Naive thymus-derived CD4-positive, alpha-beta T cell (primary cell): ENCODE results near the gene CLDN9. TPM values are rescaled to one million over a fixed set of nuclear protein-coding genes. Genes with fewer than 3 reads are reported as not detected.

ENCODE experiments used
- ATAC-seq: fragments of 150-1000 bp; cut with Tn5 transposase; 2 replicates; pipeline ENCODE4 v1.10.0; 2021; ENCODE audit warnings: mild to moderate bottlenecking, moderate library complexity
- CTCF ChIA-PET: fragments of 350-600 bp; sonication (Branson Sonifier 250); formaldehyde crosslinking; loops from one replicate; lab custom pipeline; 2021; ENCODE audit warnings: antibody characterized with exemption; lab: Charles Lee
- POLR2A ChIA-PET: fragments of 350-600 bp; sonication (Branson Sonifier 250); formaldehyde crosslinking; loops from one replicate; lab custom pipeline; 2021; ENCODE audit warnings: antibody characterized with exemption, inconsistent platforms; lab: Charles Lee
- DNase-seq, 9 donors: peaks; one replicate each; pipeline versions ENCODE4 v3.0.0 to v3.0.0-alpha.2; 2020 to 2022; ENCODE audit warnings: mixed read lengths in 1 of 9
- H3K27ac ChIP-seq: one replicate; pipeline ENCODE4 v1.7.0; 2013; ENCODE audit warnings: mild to moderate bottlenecking, low read depth, low read length, moderate library complexity
- H3K27me3 ChIP-seq, 2 donors: one replicate each; pipeline ENCODE4 v1.7.0; 2013; ENCODE audit warnings: low read length in 2 of 2, mild to moderate bottlenecking in 2 of 2, moderate library complexity in 2 of 2; ENCODE audit not compliant: control insufficient read depth in 2 of 2, insufficient read depth in 2 of 2
- H3K36me3 ChIP-seq, 3 experiments: 1 replicate in 2 of 3; 2 replicates in 1 of 3; pipeline ENCODE4 v1.7.0; 2013; ENCODE audit warnings: low read length in 3 of 3, mild to moderate bottlenecking in 3 of 3, moderate library complexity in 1 of 3; ENCODE audit not compliant: insufficient read depth in 3 of 3, control insufficient read depth in 2 of 3
- H3K4me1 ChIP-seq, 2 donors: one replicate each; pipeline ENCODE4 v1.7.0; 2013; ENCODE audit warnings: low read length in 2 of 2, mild to moderate bottlenecking in 2 of 2, moderate library complexity in 1 of 2; ENCODE audit not compliant: control insufficient read depth in 2 of 2, insufficient read depth in 2 of 2
- H3K4me3 ChIP-seq: 2 replicates; pipeline ENCODE4 v1.7.0; 2013; ENCODE audit warnings: mild to moderate bottlenecking, low read length
- H3K9me3 ChIP-seq, 3 experiments: 1 replicate in 2 of 3; 2 replicates in 1 of 3; pipeline ENCODE4 v1.7.0; 2013; ENCODE audit warnings: low read length in 3 of 3; ENCODE audit not compliant: control insufficient read depth in 2 of 3
- H3K27ac Mint-ChIP-seq, 9 donors: one replicate each; pipeline ENCODE4 v1.8.0; 2020 to 2022; ENCODE audit warnings: mixed read lengths in 9 of 9, mild to moderate bottlenecking in 8 of 9, moderate library complexity in 5 of 9, inconsistent platforms in 2 of 9
- H3K27me3 Mint-ChIP-seq, 5 donors: one replicate each; pipeline ENCODE4 v1.8.0; 2021 to 2022; ENCODE audit warnings: mixed read lengths in 5 of 5, mild to moderate bottlenecking in 1 of 5
- H3K36me3 Mint-ChIP-seq, 5 donors: one replicate each; pipeline ENCODE4 v1.8.0; 2020 to 2022; ENCODE audit warnings: mixed read lengths in 5 of 5, mild to moderate bottlenecking in 3 of 5, inconsistent platforms in 1 of 5
- H3K4me1 Mint-ChIP-seq, 7 donors: one replicate each; pipeline ENCODE4 v1.8.0; 2020 to 2022; ENCODE audit warnings: mixed read lengths in 7 of 7, mild to moderate bottlenecking in 3 of 7, inconsistent platforms in 1 of 7
- H3K4me3 Mint-ChIP-seq, 10 donors: one replicate each; pipeline ENCODE4 v1.8.0; 2020 to 2022; ENCODE audit warnings: mild to moderate bottlenecking in 10 of 10, mixed read lengths in 10 of 10, moderate library complexity in 6 of 10, inconsistent platforms in 2 of 10
- H3K9me3 Mint-ChIP-seq, 11 donors: one replicate each; pipeline ENCODE4 v1.8.0; 2020 to 2022; ENCODE audit warnings: mixed read lengths in 11 of 11, mild to moderate bottlenecking in 4 of 11, inconsistent platforms in 1 of 11, moderate library complexity in 1 of 11
- intact Hi-C, 2 donors: fragments of 100-400 bp; cut with micrococcal nuclease; formaldehyde crosslinking; loops; one replicate each; pipeline ENCODE4 v1.15.1; 2023
- polyA plus RNA-seq, 2 donors: library from polyadenylated mRNA; unstranded; fragments of 300-500 nt; fragmentation: Illumina TruSeq; gene quantifications; one replicate each; pipeline ENCODE4 v1.2.3, GENCODE V29; 2021
- total RNA-seq, 6 experiments: library from RNA in 5 of 6; stranded (reverse) in 5 of 6; gene quantifications; 1 replicate in 5 of 6; 2 replicates in 1 of 6; pipeline ENCODE4 v1.2.3 and lab custom pipeline; 2021 to 2026

CLDN9 gene
- total and polyA plus RNA-seq, 7 experiments from 2014 or later = 0.15 to 0.37 TPM; not detected in 5

DNA sequence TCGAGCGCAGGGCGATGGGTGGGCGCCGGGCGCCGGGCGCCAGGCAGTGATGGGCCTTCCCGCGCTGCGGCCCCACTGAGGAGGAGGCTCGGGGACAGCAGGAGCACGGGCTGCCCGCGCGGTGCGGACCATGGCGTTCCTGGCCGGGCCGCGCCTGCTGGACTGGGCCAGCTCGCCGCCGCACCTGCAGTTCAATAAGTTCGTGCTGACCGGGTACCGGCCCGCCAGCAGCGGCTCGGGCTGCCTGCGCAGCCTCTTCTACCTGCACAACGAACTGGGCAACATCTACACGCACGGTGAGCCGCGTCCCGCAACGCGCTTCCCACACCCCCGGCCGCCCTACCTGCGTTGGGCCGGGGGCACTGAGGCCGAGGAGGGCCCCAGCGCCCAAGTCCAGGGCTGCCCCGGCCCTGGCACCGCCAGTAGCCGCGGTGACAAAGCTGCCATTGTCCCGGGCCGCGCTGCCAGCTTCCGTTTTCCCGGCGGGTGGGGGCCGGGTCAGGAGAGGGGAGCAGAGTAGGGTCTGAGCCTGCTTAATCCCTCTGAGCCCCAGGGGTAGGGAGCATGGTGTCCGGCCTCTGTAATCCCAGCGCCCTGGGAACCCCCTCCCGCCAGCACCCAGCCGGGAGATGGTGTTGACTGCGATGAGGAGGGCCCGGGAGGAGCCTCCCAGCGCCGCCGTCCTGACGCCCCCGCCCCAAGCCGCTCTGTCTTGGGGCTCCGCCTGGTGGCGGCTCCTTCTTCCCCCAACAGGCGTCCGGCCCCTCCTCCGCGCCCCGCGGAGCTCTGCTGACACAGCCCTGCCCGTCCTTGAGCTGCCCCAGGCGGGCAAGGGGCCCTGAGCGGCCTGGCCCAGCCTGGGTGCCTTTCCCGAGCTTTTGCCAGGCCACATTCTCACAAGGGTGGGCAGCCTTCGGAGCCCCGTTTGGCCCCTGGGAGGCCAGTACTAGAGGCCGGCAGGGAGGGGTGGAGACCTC lies 42.9 kb upstream of the CLDN9 start:
- peak overlapping the region; percentile 64 for H3K4me3 ChIP-seq
- POLR2A ChIA-PET = interaction anchor here (1.1 to 1.7 kb wide), 2 partner anchors 11 to 24 kb away, joined by 3 to 5 read pairs; no protein-coding TSS in a partner anchor

DNA sequence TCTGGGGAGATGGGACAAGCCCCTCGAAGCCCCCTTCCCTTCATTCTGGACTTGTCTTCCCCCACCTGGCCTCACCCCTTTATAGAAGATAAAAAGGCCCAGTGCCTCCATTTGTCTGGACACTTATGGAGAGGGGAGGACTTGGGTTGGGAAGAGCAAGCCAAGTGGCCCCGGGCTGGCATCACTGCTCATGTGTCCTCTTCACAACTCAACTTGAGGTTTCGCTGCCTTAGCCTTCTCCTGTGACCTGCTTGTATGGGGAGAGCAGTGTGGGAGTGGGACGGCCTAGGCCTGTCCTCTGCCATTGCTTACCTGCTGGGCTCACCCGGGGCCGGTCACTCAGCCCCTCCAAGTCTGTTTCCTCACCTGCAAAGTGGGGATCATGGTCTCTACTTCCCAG lies 42.2 kb upstream of the CLDN9 start:
- peak overlapping the region; percentile 32 to 78 (median 52) for H3K4me3 Mint-ChIP-seq
- Histone ChIP-seq H3K36me3 (no peaks in the 10 kb centered on the region), H3K27me3 (peaks cover 0 to 21% of the 10 kb centered on the region in 2 donors), H3K9me3 (no peaks in the 10 kb centered on the region), H3K27ac (no peak overlapping the region), H3K4me1 (peaks cover 10 to 15% of the 10 kb centered on the region in 2 donors), H3K4me3 (no peak overlapping the region)
- peak overlapping the region in 2 of 9 donors; percentile 42 to 62 for H3K27ac Mint-ChIP-seq
- DNase-seq (no peak), ATAC-seq (no peak)
- intact Hi-C loops = loop anchor here in 1 of 2 donors (1.0 to 2.0 kb wide), 2 partner anchors 10 to 50 kb away; partner anchors contain the start of genes PKMYT1 and TNFRSF12A
- H3K9me3 Mint-ChIP-seq = peaks cover 0 to 3% (median 0%) of the 10 kb centered on the region in 11 donors
- H3K4me1 Mint-ChIP-seq = peaks cover 7 to 24% (median 14%) of the 10 kb centered on the region in 7 donors
- ChIA-PET CTCF (no interaction called here), POLR2A (interaction anchor here (1.1 kb wide), 1 partner anchor 25 kb away, joined by 3 read pairs; no protein-coding TSS in a partner anchor)
- H3K27me3 Mint-ChIP-seq = peaks cover 8 to 15% (median 10%) of the 10 kb centered on the region in 5 donors
- peaks cover 0 to 1% (median 0%) of the 10 kb centered on the region in 5 donors for H3K36me3 Mint-ChIP-seq

More for the DNA sequence above, 42.9 kb upstream of the CLDN9 start:
- H3K27ac Mint-ChIP-seq = peak overlapping the region in 1 of 9 donors; percentile 70
- intact Hi-C loops = loop anchor here (1.0 to 2.0 kb wide), 5 partner anchors 10 to 54 kb away; partner anchors contain the start of genes PKMYT1 (in 2 of the 2), THOC6 (in 2 of the 2) and TNFRSF12A (in 1 of the 2)
- H3K36me3 Mint-ChIP-seq = peaks cover 0 to 1% (median 0%) of the 10 kb centered on the region in 5 donors
- peaks cover 10 to 30% (median 19%) of the 10 kb centered on the region in 7 donors for H3K4me1 Mint-ChIP-seq
- Histone ChIP-seq H3K4me1 (peaks cover 10 to 19% of the 10 kb centered on the region in 2 donors), H3K9me3 (no peaks in the 10 kb centered on the region), H3K27me3 (peaks cover 0 to 23% of the 10 kb centered on the region in 2 donors), H3K27ac (no peak overlapping the region), H3K36me3 (no peaks in the 10 kb centered on the region)
- CTCF ChIA-PET = interaction anchor here (1.2 kb wide), 1 partner anchor 13 kb away, joined by 4 read pairs; no protein-coding TSS in a partner anchor
- DNase-seq = peak in 8 of 9 donors; percentile 35 to 91 (median 48)
- ATAC-seq = peak; percentile 72
- H3K4me3 Mint-ChIP-seq = peak overlapping the region in 9 of 10 donors; percentile 33 to 78 (median 55)
- peaks cover 0 to 3% (median 0%) of the 10 kb centered on the region in 11 donors for H3K9me3 Mint-ChIP-seq
- H3K27me3 Mint-ChIP-seq = peaks cover 8 to 20% (median 11%) of the 10 kb centered on the region in 5 donors

DNA sequence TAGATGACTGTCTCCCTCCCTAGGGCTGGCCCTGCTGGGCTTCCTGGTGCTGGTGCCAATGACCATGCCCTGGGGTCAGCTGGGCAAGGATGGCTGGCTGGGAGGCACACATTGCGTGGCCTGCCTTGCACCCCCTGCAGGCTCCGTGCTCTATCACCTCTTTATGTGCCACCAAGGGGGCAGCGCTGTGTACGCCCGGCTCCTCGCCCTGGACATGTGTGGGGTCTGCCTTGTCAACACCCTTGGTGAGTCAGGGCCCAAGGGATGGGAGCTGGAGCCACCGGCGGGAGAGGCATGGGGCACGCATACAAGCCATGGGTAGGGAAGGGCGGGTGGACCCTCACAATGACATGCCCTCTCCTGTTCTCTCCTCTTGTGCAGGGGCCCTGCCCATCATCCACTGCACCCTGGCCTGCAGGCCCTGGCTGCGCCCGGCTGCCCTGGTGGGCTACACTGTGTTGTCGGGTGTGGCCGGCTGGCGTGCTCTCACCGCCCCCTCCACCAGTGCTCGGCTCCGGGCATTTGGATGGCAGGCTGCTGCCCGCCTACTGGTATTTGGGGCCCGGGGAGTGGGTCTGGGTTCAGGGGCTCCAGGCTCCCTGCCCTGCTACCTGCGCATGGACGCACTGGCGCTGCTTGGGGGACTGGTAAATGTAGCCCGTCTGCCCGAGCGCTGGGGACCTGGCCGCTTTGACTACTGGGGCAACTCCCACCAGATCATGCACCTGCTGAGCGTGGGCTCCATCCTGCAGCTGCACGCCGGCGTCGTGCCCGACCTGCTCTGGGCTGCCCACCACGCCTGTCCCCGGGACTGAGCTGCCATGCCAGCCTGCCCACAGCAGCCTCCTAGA lies 41.4 kb upstream of the CLDN9 start:
- H3K36me3 Mint-ChIP-seq = peaks cover 0 to 1% (median 0%) of the 10 kb centered on the region in 5 donors
- H3K27me3 Mint-ChIP-seq = peaks cover 8 to 15% (median 10%) of the 10 kb centered on the region in 5 donors
- POLR2A ChIA-PET = no interaction called here
- peak overlapping the region in 9 of 10 donors; percentile 32 to 78 (median 55) for H3K4me3 Mint-ChIP-seq
- no peaks in the 10 kb centered on the region for H3K36me3 ChIP-seq
- no peak overlapping the region for H3K27ac ChIP-seq
- H3K4me1 ChIP-seq = peaks cover 6 to 7% of the 10 kb centered on the region in 2 donors
- H3K27ac Mint-ChIP-seq = no peak overlapping the region
- intact Hi-C loops = loop anchor here in 1 of 2 donors (2.0 kb wide), 1 partner anchor 49 kb away; the partner anchor contains the start of gene TNFRSF12A
- ATAC-seq (no peak), DNase-seq (no peak)
- no peaks in the 10 kb centered on the region for H3K9me3 ChIP-seq
- CTCF ChIA-PET = no interaction called here
- H3K9me3 Mint-ChIP-seq = peaks cover 0 to 3% (median 0%) of the 10 kb centered on the region in 11 donors
- H3K27me3 ChIP-seq = peaks cover 0 to 15% of the 10 kb centered on the region in 2 donors
- H3K4me3 ChIP-seq = no peak overlapping the region
- H3K4me1 Mint-ChIP-seq = peaks cover 5 to 22% (median 11%) of the 10 kb centered on the region in 7 donors

DNA sequence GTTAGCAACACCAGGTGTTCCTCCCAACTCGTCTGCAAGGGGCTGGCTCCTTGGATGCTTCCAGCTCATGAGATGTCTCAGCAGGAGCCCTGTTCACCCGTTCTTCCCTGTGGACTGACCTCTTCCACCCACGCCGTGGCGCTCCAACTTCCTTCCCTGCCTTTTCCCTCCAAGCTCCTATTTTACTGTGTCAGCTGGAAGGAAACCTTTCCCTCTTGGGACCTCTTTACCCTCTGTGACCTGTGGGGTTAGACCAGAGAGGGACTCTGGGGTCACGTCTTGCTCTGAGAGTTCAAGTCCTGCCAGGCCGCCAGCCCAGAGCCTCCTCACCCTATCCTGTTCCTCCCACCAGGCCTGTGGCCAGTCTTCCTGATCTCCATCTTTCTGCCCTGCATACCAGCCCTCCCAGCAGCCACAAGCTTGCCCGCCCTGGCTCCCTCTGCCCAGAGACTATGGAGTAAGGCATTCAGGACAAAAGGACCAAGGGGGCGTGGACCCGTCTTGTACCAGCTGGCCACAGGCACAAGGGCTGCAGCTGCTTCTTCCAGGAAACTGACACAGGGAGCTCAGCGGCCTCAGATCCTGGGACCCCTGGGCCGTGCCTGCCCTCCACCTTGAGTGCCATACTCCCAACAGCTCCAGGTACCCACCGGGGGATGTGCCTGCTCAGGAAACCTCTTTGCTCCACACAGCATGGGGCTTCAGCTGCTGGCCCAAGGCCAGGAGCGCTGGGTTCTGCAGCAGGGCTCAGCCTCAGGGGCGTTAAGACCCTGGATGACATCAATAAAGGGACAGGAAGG lies 40.5 kb upstream of the CLDN9 start:
- Mint-ChIP-seq H3K36me3 (peaks cover 0 to 4% (median 0%) of the 10 kb centered on the region in 5 donors), H3K27ac (peak overlapping the region in 1 of 9 donors; percentile 42), H3K4me1 (peaks cover 5 to 22% (median 11%) of the 10 kb centered on the region in 7 donors), H3K27me3 (peaks cover 8 to 15% (median 9%) of the 10 kb centered on the region in 5 donors), H3K9me3 (peaks cover 0 to 3% (median 0%) of the 10 kb centered on the region in 11 donors), H3K4me3 (peak overlapping the region in 3 of 10 donors; percentile 32 to 68 (median 53))
- H3K4me3 ChIP-seq = no peak overlapping the region
- CTCF ChIA-PET = interaction anchor here (0.9 to 1.2 kb wide), 2 partner anchors 11 to 12 kb away, joined by 3 to 4 read pairs; no protein-coding TSS in a partner anchor
- H3K27ac ChIP-seq = no peak overlapping the region
- POLR2A ChIA-PET = interaction anchor here (1.0 kb wide), 1 partner anchor 9 kb away, joined by 3 read pairs; no protein-coding TSS in a partner anchor
- ATAC-seq (no peak), DNase-seq (no peak)
- H3K9me3 ChIP-seq = no peaks in the 10 kb centered on the region
- no peaks in the 10 kb centered on the region for H3K36me3 ChIP-seq
- peaks cover 6 to 7% of the 10 kb centered on the region in 2 donors for H3K4me1 ChIP-seq
- H3K27me3 ChIP-seq = peaks cover 0 to 15% of the 10 kb centered on the region in 2 donors
- intact Hi-C loops = loop anchor here in 1 of 2 donors (2.0 kb wide), 1 partner anchor 49 kb away; the partner anchor contains the start of gene TNFRSF12A

DNA sequence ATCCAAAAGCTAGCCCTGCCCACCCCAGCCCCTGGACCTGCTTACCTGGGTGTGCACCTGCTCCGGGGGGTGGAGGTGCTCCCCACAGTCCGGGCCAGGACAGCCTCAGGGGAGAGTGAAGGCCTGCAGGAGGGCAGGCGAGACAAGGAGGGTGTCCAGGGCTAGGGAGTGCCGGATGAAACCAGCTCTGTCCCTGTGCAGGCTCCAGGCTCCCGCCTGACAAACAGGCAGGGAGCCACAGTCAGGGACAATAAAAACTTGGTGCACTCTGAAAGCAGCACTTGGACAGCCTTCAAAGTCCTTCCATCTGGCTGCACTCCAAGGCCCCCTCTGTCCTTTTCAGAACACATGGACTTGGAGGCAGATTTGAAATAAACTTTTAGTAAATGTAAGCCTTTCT lies 39.6 kb upstream of the CLDN9 start:
- Histone ChIP-seq H3K4me1 (peaks cover 6 to 7% of the 10 kb centered on the region in 2 donors), H3K9me3 (no peaks in the 10 kb centered on the region), H3K36me3 (no peaks in the 10 kb centered on the region), H3K27ac (no peak overlapping the region), H3K27me3 (peaks cover 0 to 8% of the 10 kb centered on the region in 2 donors), H3K4me3 (no peak overlapping the region)
- intact Hi-C loops = no loop called here
- Mint-ChIP-seq H3K4me1 (peaks cover 5 to 26% (median 10%) of the 10 kb centered on the region in 7 donors), H3K27me3 (peaks cover 5 to 12% (median 6%) of the 10 kb centered on the region in 5 donors), H3K36me3 (peaks cover 0 to 4% (median 0%) of the 10 kb centered on the region in 5 donors), H3K27ac (no peak overlapping the region), H3K4me3 (no peak overlapping the region), H3K9me3 (peaks cover 0 to 3% (median 0%) of the 10 kb centered on the region in 11 donors)
- ChIA-PET POLR2A (interaction anchor here (1.0 kb wide), 1 partner anchor 8 kb away, joined by 3 read pairs; no protein-coding TSS in a partner anchor), CTCF (interaction anchor here (1.2 kb wide), 1 partner anchor 11 kb away, joined by 4 read pairs; no protein-coding TSS in a partner anchor)
- no peak for ATAC-seq
- no peak for DNase-seq
